HG03025 (cell line): ENCODE measurements around the gene KIF3A.
A peak's percentile ranks its signal among the peaks of the same experiment; 100 is the strongest.

ENCODE experiments used
- ATAC-seq: cut with Tn5 transposase; IDR thresholded peaks from one replicate; pipeline ENCODE4 v1.9.1; 2021; ENCODE audit warnings: mild to moderate bottlenecking, moderate library complexity; ENCODE audit not compliant: unreplicated experiment, low FRiP score

The KIF3A gene

GRCh38 chr5:132754947-132755346 lies 17.6 kb upstream of the KIF3A start:
- ATAC-seq: no peak

GRCh38 chr5:132754111-132754510 lies 16.8 kb upstream of the KIF3A start:
- no peak for ATAC-seq

DNA sequence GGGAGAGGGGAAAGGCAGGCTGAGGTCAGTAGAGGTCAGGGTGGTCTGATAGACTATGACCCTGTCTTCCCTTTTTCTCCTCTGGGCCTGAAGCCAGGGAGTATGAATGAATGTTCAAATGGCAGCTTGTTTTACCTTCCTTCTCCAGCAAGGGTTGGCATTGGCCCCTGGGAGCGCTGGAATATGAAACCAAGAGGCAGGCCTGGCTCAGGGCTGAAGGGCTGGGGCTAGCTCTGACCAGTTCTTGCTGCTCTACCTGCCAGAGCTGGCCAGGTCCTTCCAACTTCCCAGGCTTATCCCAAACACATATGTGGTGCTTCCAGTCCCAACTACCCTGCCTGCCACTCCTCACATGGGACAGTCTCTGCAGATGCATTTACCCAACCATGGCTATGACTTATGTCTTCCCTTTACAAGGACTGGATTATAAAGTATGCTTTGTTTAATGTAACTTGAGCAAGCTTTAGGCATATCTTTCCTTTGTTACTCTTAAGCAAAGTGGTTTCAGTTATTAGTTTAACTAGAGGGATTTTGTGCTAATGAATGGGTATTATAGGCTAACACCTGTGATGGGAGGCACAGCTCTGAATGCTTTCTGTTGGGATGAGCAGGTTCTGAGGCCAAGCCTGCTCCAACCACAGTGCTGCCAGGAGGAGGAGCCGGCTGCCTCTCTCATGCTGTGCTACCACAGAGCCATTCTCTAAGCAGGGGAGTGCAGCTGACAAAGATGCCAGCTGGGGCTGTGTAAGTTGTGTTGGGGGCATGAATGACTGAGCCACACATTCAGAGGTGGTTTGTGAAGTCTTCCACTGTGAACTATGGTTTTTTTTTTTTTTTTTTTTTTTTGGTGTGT lies 16.0 kb upstream of the KIF3A start:
- no peak for ATAC-seq

DNA sequence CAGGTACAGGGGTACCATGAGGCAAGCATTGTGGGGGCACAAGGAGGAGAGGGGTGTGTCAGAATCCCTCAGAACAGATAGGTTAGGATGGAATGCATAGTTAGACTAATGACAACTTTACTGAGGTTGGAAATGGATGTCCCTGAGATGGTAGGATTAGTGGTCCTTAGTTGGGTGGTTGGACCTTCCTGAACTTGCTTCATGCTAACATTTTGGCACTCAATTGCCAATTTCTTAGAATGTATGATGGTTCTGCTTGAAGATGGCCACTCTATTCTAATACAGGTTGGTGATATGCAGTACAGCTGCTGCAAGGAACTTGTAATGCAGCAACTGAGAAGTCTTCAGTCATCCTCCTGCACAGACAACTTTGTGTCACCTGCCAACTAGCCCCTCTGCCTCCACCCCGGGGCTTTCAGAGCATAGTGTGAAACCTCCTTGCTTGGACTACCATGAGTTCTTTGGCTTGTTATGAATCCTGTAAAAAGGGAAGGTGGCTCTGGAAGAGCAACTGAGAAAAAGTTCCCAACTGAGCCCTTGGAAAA lies 15.3 kb upstream of the KIF3A start:
- no peak for ATAC-seq

DNA sequence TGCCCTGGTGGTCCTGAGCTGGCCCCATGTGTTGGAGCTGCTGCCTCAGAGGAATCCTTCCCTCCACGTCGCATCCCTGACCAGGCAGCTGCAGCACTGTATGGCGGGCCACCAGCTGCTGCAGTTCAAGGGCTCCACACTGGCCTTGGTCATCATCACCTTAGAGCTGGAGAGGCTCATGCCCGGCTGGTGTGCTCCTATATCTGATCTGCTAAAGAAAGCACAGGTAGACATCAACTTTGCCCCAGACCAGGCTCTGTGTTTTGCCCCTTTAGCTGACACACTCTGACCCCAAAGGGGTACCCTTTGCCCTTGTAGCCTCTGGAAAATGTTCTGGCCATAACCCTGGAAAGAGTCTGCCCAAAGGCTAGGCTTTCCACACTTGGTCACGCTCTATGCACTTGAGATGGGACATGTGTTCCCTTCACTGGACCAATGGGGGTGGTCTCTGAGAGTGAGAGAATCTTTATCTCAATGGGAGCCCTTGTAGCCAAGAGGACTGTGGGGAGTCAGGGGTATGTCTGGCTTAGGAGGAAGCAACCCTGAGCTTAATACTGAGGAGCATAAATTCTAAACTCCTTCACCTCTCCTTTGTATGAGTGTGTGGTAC lies 14.7 kb upstream of the KIF3A start:
- ATAC-seq: no peak

- no peak for ATAC-seq
Measured at GRCh38 chr5:132751444-132751843, 14.1 kb upstream of the KIF3A start.

DNA sequence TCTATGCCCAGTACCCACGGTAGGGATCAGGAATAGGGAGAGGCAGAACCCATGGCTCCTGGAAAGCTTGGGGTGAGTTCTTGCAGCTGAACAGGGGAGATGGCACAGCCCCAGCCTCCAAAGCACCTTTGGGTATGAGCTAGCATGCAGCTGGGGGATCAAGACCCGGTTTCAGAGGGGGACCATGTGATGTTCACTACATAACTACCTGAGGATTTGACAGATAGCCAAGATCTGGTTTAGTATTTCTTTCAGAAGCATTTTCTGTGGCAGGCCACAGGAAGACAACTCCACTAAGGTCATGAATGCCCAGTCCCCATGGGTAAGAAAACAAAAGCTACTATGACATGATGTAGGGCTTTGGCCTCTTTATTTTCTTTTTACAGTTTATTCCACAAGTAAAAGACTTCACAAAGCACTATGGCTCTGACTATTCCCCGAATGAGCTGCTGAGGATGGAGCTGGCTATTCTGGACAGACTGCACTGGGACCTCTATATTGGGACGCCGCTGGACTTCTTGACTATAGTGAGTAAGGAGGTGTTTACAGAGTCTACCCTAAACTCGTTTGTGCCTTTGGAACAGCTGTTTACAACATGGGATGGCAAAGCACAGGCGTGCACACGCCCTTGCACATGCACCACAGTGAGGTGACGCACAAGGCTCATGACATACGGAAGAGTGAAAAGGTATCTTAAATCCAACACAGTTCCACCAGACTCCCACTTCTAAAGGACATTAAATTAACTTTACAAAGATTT lies 13.3 kb upstream of the KIF3A start:
- ATAC-seq: no peak

DNA sequence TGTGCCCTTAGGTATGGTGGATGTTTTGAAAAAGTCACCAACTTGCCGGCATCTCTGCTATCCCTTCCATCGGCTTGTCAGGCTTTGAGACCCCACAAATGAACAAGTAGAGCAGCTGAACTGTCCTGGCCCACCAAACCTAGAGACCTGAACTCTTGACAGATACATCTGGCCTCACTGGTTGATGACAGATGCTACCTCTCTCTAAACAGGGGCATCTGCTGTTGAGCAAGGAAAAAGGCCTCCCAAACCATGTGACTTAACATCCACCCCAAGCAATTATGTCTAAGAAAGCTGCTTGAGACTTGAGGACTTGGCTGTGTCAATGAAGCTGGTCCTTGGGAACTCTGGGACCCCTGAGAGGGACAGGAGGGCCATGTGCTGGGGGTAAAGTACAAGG lies 12.2 kb upstream of the KIF3A start:
- no peak for ATAC-seq

GRCh38 chr5:132748522-132749000 lies 11.2 kb upstream of the KIF3A start:
- no peak for ATAC-seq

DNA sequence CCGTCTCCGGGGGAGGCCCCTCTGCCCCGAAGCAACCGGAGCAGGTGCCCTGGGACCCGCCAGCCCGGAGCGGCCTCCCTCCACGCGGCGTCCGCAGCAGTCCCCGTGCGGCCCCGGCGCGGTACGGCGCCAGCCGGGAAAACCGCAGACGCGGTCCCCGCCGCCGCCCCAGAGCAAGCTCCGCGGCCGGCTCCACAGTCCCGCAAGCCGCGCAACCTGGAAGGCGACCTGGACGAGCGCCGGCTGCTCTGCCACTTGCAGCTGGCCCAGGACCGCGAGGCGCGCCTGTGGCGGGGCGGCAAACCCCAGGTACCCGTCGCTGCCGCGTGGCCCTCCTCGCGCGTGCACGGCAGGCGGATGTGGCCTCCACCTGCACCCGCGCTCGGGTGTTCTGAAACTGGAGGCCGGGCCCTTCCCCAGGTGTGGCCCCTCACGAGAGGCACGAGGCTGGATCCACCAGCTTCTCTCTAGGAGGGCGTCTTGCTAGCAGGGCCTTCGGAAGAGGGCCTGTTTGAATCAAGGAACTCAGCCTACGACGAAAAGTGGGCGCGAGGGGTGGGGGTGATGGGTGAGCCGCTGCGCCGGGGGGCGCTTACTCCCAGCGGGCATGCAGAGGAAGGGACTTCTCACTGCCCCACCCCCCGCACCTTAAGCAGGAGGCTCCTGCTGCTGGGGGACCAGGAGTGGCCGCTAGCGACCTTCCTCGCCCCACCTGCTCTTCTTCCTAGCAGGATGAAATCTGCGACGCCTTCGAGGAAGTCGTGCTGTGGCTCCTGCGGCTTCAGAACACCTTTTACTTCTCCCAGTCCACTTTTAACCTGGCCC lies 10.5 kb upstream of the KIF3A start:
- ATAC-seq: peak; percentile 14

DNA sequence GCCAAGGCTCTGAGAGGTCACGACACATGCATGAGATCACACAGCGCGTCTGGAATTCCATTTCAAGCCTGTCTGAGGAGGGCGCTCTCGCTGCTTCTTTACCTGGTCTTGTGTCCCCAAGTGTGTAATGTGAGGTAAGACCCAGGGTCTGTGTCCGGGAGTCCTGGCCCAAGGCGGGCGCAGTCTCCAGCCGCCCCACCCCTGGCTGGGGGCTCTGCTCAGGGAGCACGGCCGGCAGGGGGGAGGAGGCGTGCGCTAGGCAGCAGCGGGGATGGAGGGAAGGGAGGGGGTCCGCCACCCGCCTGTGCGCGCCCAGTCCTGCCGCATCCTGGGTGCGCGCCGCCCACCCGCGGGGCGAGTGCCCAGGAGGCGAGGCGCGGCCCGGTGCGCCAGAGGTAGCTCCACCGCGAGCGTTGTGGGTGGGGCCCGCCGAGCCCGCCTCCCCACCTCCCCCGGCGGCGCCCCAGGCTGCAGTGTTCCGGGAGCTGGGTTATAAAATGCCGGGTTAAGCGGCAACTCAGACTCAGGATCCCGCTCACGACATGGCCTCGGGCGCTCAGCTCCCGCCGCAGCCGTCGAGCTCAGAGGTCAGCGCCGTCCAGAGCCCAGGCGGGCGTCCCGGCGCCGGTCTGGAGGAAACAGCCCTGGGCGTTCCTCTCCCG lies 9.7 kb upstream of the KIF3A start, which contains the start of gene CCNI2:
Gene CCNI2 (plus strand): TSS at position 473 of the 662 bp plus-strand sequence. CDS start 70 bp downstream, at position 543.
- peak; percentile 58 for ATAC-seq

DNA sequence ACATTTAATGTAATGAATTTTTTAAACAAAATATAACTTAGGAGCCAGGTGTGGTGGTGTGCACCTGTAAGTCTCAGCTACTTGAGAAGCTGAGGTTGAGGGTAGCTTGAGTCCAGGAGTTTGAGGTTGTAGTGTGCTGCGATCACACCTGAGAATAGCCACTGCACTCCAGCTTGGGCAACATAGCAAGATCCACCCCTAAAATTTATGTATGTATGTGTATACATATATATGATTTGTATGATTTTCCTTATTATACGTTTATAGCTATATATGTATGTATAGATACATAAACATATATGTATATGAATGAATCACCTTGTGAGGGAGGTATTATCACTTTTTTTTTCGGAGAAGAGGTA lies 9.2 kb upstream of the KIF3A start:
- no peak for ATAC-seq

- ATAC-seq: no peak
Measured at GRCh38 chr5:132744659-132745058, 7.3 kb upstream of the KIF3A start.

DNA sequence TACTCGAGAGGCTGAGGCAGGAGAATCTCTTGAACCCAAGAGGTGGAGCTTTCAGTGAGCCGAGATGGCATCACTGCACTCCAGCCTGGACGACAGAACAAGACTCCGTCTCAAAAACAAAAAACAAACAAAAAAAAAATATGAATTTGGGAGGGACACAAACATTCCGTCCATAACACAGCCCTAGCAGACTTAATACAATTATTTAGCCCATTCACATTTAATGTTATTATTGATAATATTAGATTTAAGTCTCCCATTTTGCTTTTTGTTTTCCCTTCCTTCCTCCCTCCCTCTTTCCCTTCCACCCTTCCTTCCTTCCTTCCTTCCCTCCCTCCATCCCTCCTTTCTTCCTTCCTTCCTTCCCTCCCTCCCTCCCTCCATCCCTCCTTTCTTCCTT lies 5.3 kb upstream of the KIF3A start:
- no peak for ATAC-seq

- ATAC-seq: no peak
Measured at GRCh38 chr5:132742158-132742557, 4.8 kb upstream of the KIF3A start.

DNA sequence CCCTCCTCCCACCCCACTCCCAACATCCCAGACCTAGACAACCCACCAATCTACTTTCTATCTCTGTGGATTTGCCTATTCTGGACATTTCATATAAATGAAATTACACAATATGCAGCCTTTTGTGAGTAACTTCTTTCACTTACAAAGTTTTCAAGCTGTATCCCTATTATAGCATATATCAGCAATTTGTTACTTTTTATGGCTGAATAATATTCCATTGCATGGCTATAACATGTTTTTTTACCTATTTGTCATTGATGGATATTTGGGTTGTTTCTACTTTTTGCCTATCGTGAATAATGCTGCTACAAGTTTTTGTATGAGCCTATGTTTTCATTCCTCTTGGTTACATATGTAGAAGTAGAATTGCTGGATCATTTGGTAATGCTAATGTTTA lies 1.9 kb upstream of the KIF3A start:
- no peak for ATAC-seq

DNA sequence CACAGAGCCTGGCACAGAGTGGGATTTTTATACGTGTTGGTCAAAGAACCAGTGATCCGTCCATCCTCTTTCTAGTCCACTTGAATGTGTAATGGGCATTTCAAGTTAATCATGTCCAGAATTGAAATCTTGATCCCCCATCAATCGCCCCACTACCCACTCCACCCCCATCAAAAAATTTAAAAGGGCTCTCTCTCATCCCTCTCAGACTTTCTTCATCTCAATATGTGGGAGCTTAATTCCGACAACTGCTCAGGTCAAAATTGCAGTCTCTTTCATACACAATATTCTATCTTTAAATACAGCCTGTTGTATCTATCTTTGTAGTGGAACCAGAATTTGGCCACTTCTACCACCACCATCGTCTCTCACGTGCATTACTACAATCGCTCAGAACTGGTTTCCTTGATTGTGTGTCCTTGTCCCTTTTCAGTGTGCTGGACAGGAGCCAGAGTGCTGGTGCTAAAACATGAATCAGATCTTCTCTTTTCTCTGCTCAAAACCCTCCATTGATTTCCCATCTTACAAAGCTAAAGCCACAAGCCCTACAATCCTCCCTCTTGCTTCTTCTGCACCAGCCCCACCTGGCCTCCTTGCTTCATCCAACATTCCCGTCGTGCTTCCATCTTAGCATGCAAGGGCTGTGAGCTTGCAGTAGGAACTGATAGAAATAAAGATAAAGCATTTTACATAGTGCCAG lies 786 bp upstream of the KIF3A start:
- no peak for ATAC-seq

DNA sequence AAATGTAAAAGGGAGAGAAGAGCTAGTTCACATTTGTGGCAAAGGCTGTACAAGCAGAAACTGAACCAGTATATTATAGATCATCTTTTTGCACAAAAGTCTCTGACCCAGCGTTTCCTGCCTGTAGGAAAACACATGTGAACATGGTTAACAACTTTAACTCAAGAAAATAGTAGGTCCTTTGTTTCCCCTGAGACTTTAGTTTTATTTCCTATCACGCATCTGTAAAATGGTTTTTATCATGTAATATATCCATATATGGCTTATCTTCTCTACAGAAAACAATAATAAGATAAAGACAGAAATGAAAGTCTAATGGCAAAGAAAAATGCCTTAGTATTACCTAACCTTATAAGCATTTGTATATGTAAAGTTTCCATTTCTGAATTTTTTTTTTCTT lies 2.7 kb downstream of the KIF3A start:
- no peak for ATAC-seq
